DOHH2 (cell line): ENCODE data around the gene LRAT.

ENCODE experiments used
- EZH2phosphoT487 ChIP-seq: fragments of 200-600 bp; sonication (generic); IDR thresholded peaks from 2 replicates; pipeline ENCODE4 v1.6.1; 2017; ENCODE audit warnings: borderline replicate concordance, mild to moderate bottlenecking, antibody characterized with exemption, low read length, moderate library complexity, mixed read lengths
- TF ChIP-seq, protein P1 (sequence below): fragments of 200-600 bp; sonication (generic); IDR thresholded peaks from one replicate; pipeline ENCODE4 v1.5.1; 2014; ENCODE audit warnings: antibody characterized with exemption, mild to moderate bottlenecking, low read depth, low read length; ENCODE audit not compliant: poor library complexity, severe bottlenecking

DNA sequence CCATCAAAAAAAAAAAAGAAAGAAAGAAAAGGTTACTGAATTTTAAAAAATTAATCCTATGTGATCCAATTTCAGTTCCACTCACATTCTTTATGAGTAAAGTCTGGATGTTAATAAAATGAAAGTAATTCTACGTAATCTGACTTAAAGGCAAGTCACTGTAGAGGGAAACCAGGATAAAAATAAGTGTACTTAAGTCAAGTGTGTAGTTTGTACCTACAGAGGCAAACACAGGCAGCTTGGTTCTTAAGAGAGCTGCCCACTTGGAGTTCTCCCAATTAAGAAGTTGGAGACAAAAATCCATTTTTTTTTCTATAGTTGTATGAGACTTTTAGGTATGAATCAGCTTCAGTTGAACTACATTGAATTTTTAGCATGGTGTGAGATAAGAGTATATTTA lies 7.0 kb upstream of the LRAT start:
- TF ChIP-seq, protein P1, sequence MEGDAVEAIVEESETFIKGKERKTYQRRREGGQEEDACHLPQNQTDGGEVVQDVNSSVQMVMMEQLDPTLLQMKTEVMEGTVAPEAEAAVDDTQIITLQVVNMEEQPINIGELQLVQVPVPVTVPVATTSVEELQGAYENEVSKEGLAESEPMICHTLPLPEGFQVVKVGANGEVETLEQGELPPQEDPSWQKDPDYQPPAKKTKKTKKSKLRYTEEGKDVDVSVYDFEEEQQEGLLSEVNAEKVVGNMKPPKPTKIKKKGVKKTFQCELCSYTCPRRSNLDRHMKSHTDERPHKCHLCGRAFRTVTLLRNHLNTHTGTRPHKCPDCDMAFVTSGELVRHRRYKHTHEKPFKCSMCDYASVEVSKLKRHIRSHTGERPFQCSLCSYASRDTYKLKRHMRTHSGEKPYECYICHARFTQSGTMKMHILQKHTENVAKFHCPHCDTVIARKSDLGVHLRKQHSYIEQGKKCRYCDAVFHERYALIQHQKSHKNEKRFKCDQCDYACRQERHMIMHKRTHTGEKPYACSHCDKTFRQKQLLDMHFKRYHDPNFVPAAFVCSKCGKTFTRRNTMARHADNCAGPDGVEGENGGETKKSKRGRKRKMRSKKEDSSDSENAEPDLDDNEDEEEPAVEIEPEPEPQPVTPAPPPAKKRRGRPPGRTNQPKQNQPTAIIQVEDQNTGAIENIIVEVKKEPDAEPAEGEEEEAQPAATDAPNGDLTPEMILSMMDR, result no peak
- no peak for TF ChIP-seq EZH2phosphoT487
